Karpas-422 (cell line): ENCODE measurements around the gene USP6. TPM values are rescaled to one million over a fixed set of nuclear protein-coding genes. Genes with fewer than 3 reads are reported as not detected.

Experiments
- small RNA-seq: library from RNA; depleted of rRNA; stranded (forward); fragments of <200 nt; gene quantifications from one replicate; pipeline ENCODE3, GENCODE V24; 2014
- total RNA-seq: library from RNA; depleted of rRNA; stranded (reverse); fragments of >200 nt; shearing (Covaris generic); gene quantifications from 2 replicates; pipeline ENCODE4 v1.2.3, GENCODE V29; 2014; ENCODE audit warnings: low replicate concordance; rRNA removed

USP6 gene
- total RNA-seq, 1 experiment from 2014 or later: not detected

Small RNA genes within 50 kb of the gene (small RNA-seq; reads per million reads assigned to genes)
- gene AC012146.4: not detected

Other genes with a start within 250 kb of the USP6 start
- gene C17orf107, start 216.5 kb upstream of the USP6 start, total RNA-seq: 0.26 and 0.43 TPM in 2 replicates
- gene CHRNE, start 212.9 kb upstream of the USP6 start, total RNA-seq: 0.11 and 0.22 TPM in 2 replicates
- not detected in 2 replicates for gene GP1BA, start 183.8 kb upstream of the USP6 start, total RNA-seq
- gene SLC25A11, start 176.0 kb upstream of the USP6 start, total RNA-seq: 79.0 and 79.1 TPM in 2 replicates
- 49.9 and 50.5 TPM in 2 replicates for gene RNF167, start 175.8 kb upstream of the USP6 start, total RNA-seq
- gene PFN1, start 167.5 kb upstream of the USP6 start, total RNA-seq: 748 and 1,567 TPM in 2 replicates
- gene ENO3, start 164.9 kb upstream of the USP6 start, total RNA-seq: 31.1 and 31.6 TPM in 2 replicates
- gene SPAG7, start 148.2 kb upstream of the USP6 start, total RNA-seq: 24.6 and 40.7 TPM in 2 replicates
- 9.5 and 15.6 TPM in 2 replicates for gene CAMTA2, start 128.4 kb upstream of the USP6 start, total RNA-seq
- not detected in 2 replicates for gene INCA1, start 118.5 kb upstream of the USP6 start, total RNA-seq
- gene KIF1C, start 118.1 kb upstream of the USP6 start, total RNA-seq: 10.2 and 19.0 TPM in 2 replicates
- gene SLC52A1, start 80.6 kb upstream of the USP6 start, total RNA-seq: not detected in 2 replicates
- gene ZFP3, start 37.6 kb upstream of the USP6 start, total RNA-seq: 0.63 and 0.72 TPM in 2 replicates
- gene ZNF232, start 4.2 kb upstream of the USP6 start, total RNA-seq: 11.3 and 19.7 TPM in 2 replicates
- 14.5 and 23.0 TPM in 2 replicates for gene ZNF594, start 75.8 kb downstream of the USP6 start, total RNA-seq
- 0.67 TPM in 1 of 2 replicates, not detected in the other for gene SCIMP, start 118.8 kb downstream of the USP6 start, total RNA-seq
- gene RABEP1, start 166.3 kb downstream of the USP6 start, total RNA-seq: 16.2 and 20.3 TPM in 2 replicates